Peyer's patch (tissue), 4 donors: ENCODE results near the gene AZU1.

Experiments used
- POLR2A ChIP-seq, 2 donors: fragments of 450-650 bp; IDR thresholded peaks; one replicate each; pipeline ENCODE4 v1.5.1; 2017; ENCODE audit warnings: antibody characterized with exemption in 2 of 2, mild to moderate bottlenecking in 2 of 2, moderate library complexity in 2 of 2
- TF ChIP-seq, protein P1 (sequence below), 6 experiments: fragments of 450-650 bp in 4 of 6; fragments of 200-600 bp in 2 of 6; sonication (generic) in 1 of 6; IDR thresholded peaks; one replicate each; pipeline ENCODE4 v1.5.1; 2017 to 2019; ENCODE audit warnings: antibody characterized with exemption in 6 of 6, mild to moderate bottlenecking in 3 of 6, moderate library complexity in 1 of 6

DNA sequence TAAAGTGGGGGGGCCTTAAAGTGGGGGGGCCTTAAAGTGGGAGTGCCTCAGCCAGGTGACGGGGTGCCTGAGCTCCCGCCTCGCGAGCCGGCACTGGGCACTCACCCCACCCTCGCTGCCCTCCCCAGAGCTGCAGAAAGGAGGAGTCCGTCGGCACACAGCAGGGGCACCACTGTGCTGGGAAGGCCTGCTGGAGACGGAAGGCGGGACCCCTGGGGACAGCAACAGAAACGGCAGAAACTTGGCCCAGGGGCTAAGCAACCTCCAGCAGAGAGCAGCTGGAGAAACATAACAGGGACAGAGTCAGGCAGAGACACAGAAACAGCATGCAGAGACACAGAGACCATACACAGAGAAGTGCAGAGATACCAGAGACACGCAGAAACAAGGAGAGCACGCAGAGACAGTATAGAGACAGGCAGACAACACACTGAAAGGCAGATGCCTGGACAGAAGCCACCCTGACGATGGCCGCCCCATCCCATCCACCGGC lies 39.7 kb downstream of the AZU1 start:
- TF ChIP-seq, protein P1, sequence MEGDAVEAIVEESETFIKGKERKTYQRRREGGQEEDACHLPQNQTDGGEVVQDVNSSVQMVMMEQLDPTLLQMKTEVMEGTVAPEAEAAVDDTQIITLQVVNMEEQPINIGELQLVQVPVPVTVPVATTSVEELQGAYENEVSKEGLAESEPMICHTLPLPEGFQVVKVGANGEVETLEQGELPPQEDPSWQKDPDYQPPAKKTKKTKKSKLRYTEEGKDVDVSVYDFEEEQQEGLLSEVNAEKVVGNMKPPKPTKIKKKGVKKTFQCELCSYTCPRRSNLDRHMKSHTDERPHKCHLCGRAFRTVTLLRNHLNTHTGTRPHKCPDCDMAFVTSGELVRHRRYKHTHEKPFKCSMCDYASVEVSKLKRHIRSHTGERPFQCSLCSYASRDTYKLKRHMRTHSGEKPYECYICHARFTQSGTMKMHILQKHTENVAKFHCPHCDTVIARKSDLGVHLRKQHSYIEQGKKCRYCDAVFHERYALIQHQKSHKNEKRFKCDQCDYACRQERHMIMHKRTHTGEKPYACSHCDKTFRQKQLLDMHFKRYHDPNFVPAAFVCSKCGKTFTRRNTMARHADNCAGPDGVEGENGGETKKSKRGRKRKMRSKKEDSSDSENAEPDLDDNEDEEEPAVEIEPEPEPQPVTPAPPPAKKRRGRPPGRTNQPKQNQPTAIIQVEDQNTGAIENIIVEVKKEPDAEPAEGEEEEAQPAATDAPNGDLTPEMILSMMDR (IDR thresholded peaks at IDR 0.05), result no peak
- no peak for TF ChIP-seq POLR2A (IDR thresholded peaks at IDR 0.05)
